KBM-7 (cell line): ENCODE results near the gene CCDC33.

Experiments used
- DNase-seq: peaks from one replicate; pipeline ENCODE4 v3.0.0-alpha.2; 2015
- in situ Hi-C: fragments of 300-500 bp; cut with MboI; formaldehyde crosslinking; loops from 2 replicates; pipeline ENCODE4 v1.14.3; 2020; ENCODE audit warnings: low sequenced_read_pairs, low pct_unique_long_range_greater_than_20kb, mixed read lengths

Gene CCDC33

DNA sequence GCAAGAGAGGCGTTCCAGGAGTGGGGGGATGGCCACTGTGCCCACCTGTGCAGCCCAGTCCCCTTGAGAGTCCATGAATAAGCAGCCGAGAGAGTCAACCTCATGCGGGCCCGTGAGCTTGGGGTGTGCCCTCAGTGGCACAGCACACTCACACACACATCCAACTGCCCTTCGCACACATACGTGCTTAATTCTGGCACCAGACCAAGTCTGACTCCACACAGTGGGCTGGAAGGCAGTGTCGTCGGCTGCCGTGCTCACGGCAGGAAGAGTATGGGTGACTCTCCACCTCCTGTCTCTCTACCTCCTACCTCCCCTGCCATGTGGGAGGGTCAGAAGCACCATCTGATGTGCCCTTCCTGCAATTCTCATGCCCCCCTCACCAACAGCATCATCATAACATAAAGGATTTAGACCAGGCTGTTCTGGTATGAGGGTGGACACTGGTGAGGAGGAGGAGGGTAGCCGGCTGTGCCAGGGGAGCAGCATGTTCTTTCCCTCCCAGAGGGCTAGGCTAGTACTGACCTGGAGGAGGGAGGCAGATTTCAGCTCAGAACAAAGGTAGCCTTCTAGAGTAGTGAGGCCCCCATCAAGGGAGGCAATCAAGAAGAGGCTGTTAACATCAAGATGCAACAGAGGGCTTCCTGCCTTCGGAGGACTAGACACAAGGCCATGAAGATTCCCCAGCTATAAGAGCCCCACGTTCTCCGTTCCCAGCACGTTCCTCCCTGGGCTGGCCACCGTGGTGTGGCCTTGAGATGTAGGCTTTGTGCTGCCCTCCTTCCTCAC lies 28.3 kb upstream of the CCDC33 start:
- in situ Hi-C loops = no loop called here
- no peak for DNase-seq

DNA sequence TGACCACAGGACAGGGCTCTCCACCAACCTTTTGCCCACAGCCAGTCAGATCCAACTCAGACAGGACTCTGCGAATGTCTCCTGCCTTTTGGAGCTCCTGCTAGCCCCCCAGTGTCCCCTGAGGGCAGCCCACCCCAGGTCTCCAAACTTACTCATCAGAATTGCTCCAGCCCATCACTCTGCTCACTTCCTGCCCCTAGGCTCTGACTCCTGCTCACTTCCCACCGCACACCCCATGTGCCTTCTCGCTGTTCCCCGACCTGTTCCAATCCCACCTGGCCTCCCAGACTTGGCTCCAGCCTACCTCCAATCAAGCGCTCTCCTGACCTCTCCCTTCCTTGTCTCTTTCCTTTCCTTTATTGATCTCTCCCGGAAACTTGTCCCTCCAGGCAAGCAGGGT lies 27.6 kb upstream of the CCDC33 start:
- in situ Hi-C loops = no loop called here
- no peak for DNase-seq

DNA sequence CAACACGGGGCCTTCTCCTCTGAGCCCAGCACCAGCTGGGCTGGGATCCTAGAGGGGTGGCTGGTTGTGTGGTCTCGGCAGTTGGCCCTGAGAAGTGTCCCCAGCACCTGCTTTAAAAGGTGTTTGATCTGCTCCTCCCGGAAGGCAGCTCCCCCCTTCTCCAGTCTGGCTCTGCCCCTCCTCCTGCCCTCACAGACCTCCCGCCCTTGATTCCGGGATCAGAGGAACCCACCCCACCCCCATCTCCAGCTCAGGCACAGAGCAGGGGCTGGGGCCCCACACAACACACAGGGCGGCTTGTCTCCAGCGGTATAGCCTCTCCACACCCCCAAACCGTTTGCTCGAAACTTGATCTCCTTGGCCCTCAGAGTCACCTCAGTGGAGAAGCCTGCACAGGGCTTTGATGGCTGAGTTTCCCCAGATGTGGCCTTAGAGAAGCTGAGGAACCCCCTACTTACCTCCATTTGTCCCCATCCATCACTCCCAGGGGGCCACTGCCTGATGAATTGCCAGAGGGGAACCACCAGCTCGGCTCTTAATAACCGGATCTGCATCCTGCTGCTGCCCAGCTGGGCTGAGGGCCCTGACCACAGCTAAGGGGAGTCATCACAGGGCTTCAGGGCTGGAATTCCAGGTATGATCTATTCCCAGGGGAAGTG lies 27.1 kb upstream of the CCDC33 start:
- in situ Hi-C loops = no loop called here
- DNase-seq = no peak

DNA sequence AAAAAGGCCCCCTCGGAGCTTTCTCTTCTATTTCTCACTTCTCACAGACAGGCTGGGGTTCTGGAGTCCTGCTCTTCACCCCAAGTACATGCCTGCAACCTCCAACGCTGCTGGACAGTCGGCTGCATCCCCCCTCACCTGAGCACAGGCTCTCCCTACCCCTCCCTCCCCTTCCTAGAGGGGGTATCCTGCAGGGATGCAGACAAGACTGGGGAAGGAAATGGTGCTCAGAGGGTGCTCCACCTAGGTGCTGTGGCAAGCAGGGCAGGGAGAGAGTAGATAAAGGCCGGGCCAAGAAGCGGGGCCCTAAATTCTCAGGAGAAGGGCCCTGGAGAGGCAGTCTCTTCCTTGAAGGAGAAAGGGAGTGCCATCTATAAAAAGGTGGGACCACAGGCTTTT lies 26.6 kb upstream of the CCDC33 start:
- no peak for DNase-seq
- in situ Hi-C loops = no loop called here

- no peak for DNase-seq
- in situ Hi-C loops = no loop called here
Observed at GRCh38 chr15:74209997-74210671, 26.0 kb upstream of the CCDC33 start.

DNA sequence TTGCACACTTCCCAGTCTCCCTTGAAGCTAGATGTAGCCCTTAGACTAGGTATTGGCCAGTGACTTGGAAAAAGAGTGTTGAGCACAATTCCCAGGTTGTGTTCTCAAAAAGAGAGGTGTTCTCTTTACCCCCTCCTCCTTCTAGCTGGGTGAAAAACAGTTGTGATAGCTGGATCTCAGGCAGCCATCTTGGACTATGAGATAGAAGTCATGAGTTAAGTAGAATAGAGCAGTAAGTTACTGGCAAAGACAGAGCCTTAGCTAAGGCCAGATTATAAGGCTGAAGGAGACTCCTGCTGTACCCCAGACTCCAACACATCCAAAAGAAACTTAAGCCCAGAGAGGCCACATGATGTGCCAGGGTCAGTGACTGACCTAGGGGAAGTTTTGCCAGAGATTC lies 25.4 kb upstream of the CCDC33 start:
- in situ Hi-C loops = no loop called here
- DNase-seq = no peak

DNA sequence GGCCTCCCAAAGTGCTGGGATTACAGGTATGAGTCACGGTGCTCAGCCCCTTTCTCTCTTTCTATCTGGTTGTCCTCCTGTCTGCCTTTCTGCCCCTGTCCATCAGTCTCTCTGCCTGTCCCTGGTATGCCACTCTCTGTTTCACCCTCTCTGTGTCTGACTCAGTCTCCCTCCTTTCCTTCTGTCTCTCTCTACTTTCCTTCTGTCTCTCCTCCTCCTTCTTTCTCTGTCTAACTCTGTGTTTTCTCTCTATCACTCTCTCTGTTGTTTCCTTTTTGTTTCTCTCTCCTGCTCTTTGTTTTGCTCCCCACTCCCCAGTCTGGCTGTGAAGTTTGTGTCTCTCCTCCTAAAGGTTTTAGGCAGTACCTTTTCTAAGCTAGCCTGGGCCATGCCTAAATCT lies 24.5 kb upstream of the CCDC33 start:
- in situ Hi-C loops = no loop called here
- no peak for DNase-seq

DNA sequence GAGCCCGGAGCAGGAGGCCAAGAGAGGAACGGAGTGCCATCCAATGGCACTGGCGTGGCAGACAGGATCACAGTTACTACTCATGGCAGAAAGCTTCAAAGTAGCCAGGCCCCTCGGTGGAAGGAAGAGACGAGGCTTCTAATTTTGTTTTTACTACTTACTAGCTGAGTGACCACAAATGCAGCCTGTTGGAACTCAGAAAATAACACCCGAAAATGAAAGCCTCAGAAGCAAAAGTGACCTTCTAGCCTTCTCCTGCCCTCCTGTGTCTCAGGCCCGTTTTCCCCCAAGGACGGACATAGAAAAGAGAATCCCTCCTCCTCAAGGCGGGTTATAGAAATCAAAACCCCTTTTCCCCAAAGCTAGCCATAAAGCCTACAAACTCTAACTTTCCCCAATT lies 23.6 kb upstream of the CCDC33 start:
- no peak for DNase-seq
- in situ Hi-C loops = no loop called here

- in situ Hi-C loops = no loop called here
- no peak for DNase-seq
Observed at GRCh38 chr15:74213858-74214284, 22.3 kb upstream of the CCDC33 start.

GRCh38 chr15:74214324-74215021 lies 21.7 kb upstream of the CCDC33 start:
- no peak for DNase-seq
- in situ Hi-C loops = no loop called here

GRCh38 chr15:74215958-74216357 lies 20.2 kb upstream of the CCDC33 start:
- in situ Hi-C loops = no loop called here
- no peak for DNase-seq

GRCh38 chr15:74216949-74217348 lies 19.2 kb upstream of the CCDC33 start:
- no peak for DNase-seq
- in situ Hi-C loops = no loop called here

DNA sequence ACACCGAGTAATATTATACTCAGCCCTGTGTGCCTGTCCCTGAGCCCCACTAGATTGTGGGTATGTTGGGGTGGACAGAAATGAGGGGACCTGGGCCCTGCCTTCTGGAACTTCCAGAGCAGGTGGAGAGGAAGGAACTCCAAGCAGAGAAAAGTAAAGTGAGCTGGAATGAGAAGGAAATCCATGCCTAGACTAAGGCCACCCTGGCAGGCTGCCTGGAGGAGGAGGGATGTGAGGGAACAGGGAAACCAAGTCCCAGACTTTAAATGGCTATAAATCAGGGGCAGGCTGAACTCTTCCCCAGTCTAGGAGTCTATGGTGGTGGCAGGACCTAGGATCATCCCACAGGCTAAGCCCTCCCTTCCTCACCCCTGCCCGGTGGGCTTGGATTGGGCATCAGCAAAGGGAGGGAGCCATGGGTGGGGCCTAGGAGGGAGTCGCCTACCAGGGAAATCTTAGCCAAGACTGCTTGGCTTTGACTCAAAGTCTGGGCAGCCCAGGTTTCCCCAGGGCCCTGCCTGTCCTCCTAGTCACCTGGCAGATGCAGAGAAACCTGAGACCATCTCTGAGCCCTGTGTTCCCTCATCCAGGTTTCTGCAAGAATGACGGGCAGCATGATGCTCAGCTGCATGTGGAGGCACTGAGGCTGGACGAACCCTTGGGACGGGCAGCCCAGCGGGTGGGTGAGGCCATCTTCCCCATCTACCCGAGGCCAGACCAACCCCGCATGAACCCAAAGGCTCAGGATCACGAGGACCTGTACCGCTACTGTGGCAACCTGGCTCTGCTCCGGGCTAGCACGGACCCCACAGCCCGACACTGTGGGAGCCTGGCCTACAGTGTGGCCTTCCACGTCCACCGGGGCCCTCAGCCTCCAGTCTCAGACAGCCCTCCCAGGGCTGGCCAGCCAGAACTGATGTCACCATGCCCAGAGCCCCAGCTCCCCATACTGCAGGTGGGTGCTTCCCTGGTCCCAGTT lies 17.9 kb upstream of the CCDC33 start:
- DNase-seq = no peak
- in situ Hi-C loops = no loop called here

GRCh38 chr15:74220475-74221248 lies 15.5 kb upstream of the CCDC33 start:
- no peak for DNase-seq
- in situ Hi-C loops = no loop called here

- no peak for DNase-seq
- in situ Hi-C loops = no loop called here
Observed at GRCh38 chr15:74221399-74222239, 14.5 kb upstream of the CCDC33 start.

GRCh38 chr15:74222240-74223119 lies 13.6 kb upstream of the CCDC33 start:
- in situ Hi-C loops = no loop called here
- DNase-seq = no peak
